WERI-Rb-1 (cell line): ENCODE results near the gene TGM1.

Experiments used
- DNase-seq: peaks from one replicate; pipeline ENCODE4 v3.0.0-alpha.2; 2020
- H3K27ac ChIP-seq: fragments of 250-450 bp; sonication (Bioruptor Pico); 2 replicates; pipeline ENCODE4 v1.5.1; 2020; ENCODE audit warnings: mild to moderate bottlenecking, moderate library complexity
- H3K27me3 ChIP-seq: fragments of 250-450 bp; sonication (Bioruptor Pico); 2 replicates; pipeline ENCODE4 v1.5.1; 2021; ENCODE audit warnings: mild to moderate bottlenecking, low read depth, moderate library complexity; ENCODE audit not compliant: insufficient read depth, severe bottlenecking
- H3K36me3 ChIP-seq: fragments of 250-450 bp; sonication (Bioruptor Pico); 2 replicates; pipeline ENCODE4 v1.5.1; 2020; ENCODE audit warnings: mild to moderate bottlenecking, moderate library complexity
- H3K4me3 ChIP-seq: 2 replicates; pipeline ENCODE4 v1.5.1; 2011; ENCODE audit warnings: low read depth, mild to moderate bottlenecking, control low read depth, low read length
- H3K9me3 ChIP-seq: fragments of 250-450 bp; sonication (Bioruptor Pico); 2 replicates; pipeline ENCODE4 v1.5.1; 2021; ENCODE audit warnings: mild to moderate bottlenecking, moderate library complexity; ENCODE audit not compliant: severe bottlenecking
- CTCF ChIP-seq: IDR thresholded peaks from 2 replicates; pipeline ENCODE4 v1.5.1; 2011; ENCODE audit warnings: low read depth, mild to moderate bottlenecking, control low read depth, inconsistent platforms, low read length

TGM1 gene

DNA sequence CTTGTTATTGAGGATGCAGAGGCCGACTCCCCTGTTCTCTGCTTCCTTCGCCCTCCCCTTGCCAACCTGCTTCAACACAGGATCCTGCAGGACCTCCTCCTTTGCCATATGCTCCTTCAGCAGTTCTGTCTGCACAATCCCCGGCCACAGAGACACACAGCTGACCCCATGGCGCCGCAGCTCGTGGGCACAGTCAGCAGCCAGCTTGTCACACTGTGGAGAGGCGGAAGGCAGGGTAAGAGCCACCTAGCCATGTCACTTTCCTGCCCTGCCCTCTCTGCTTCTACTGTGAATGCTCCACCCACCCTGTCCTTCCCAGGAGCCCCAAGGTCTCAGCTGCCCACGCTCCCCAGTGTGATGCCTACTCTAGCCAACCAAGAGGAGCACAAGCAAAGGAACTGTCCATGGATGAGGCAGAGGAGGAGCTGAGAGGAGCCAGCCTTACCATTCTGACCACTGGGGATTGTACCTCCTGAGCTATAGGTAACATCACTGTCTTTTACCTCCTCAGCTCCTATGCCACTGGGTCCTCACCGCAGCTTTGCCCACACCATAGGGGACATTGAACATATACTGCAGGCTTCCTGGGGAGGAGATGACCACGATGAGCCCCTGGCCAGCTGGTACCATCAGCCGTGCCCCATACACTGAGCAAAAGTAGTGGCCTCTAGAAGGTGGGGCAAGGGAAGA is 29.3 kb upstream of the TGM1 start:
- TF ChIP-seq CTCF: no peak

DNA sequence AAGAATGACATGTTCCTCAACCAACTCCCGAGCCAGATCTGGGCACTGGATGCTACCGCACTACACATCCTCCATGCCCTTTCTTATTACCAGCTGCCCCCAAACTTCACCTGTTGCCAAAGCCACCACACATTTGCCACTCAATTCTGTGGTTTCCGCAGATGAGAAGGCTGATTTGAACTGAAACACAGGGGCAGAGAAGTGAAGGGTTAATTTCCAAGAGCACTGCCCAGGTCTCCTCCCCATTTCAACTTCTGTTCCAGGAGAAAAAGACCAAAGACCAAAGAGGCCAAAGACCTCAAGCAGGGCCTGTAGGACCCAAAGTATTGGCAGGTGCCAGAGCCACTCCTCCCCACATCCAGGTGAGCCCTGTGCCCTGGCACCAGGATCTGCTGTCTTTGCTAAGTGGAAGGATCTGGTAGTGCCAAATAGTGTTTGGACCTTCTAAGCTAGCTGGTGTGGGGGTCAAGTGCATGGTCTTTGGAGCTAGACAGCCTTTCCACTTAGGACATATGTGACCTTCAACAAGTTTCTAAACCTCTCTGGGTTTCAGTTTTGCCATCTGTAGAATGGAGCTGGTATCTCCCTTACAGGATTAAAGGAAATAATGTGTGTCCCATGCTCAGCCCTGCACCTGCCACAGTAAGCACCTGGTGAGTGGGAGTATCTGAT is 28.6 kb upstream of the TGM1 start:
- no peak for TF ChIP-seq CTCF
- no peak for DNase-seq
- no peak overlapping the region for H3K4me3 ChIP-seq
- H3K36me3 ChIP-seq: peaks cover 16% of the 10 kb centered on the region
- H3K9me3 ChIP-seq: no peaks in the 10 kb centered on the region
- no peak overlapping the region for H3K27ac ChIP-seq
- H3K27me3 ChIP-seq: no peaks in the 10 kb centered on the region

More for the DNA sequence above, 29.3 kb upstream of the TGM1 start:
- Histone ChIP-seq H3K27me3 (no peaks in the 10 kb centered on the region), H3K27ac (no peak overlapping the region), H3K36me3 (peaks cover 17% of the 10 kb centered on the region), H3K4me3 (no peak overlapping the region), H3K9me3 (no peaks in the 10 kb centered on the region)
- DNase-seq: no peak

GRCh38 chr14:24290746-24291145 is 27.8 kb upstream of the TGM1 start:
- no peak for DNase-seq
- H3K27me3 ChIP-seq: no peaks in the 10 kb centered on the region
- H3K27ac ChIP-seq: no peak overlapping the region
- H3K36me3 ChIP-seq: peaks cover 7% of the 10 kb centered on the region
- H3K9me3 ChIP-seq: no peaks in the 10 kb centered on the region
- TF ChIP-seq CTCF: no peak
- no peak overlapping the region for H3K4me3 ChIP-seq

GRCh38 chr14:24289649-24290280 is 26.8 kb upstream of the TGM1 start:
- no peak overlapping the region for H3K27ac ChIP-seq
- no peak overlapping the region for H3K4me3 ChIP-seq
- H3K9me3 ChIP-seq: no peaks in the 10 kb centered on the region
- DNase-seq: no peak
- no peak for TF ChIP-seq CTCF
- no peaks in the 10 kb centered on the region for H3K27me3 ChIP-seq
- H3K36me3 ChIP-seq: peaks cover 3% of the 10 kb centered on the region

DNA sequence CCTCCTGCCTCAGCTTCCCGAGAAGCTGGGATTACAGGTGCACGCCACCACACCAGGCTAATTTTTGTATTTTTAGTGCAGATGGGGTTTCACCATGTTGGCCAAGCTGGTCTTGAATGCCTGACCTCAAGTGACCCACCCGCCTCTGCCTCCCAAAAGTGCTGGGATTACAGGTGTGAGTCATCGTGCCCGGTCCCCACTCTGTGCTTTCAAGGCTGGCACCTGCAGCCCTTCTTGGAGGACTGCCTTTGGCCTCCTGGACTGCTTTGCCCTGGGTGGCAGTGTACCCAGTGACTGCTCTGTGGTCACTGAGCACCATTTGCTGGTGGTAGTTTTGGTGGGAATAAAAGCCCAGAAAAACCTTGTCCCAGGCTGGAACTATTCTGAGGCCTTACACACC is 24.0 kb upstream of the TGM1 start:
- DNase-seq: no peak
- H3K9me3 ChIP-seq: no peaks in the 10 kb centered on the region
- H3K36me3 ChIP-seq: peaks cover 3% of the 10 kb centered on the region
- H3K27me3 ChIP-seq: no peaks in the 10 kb centered on the region
- H3K4me3 ChIP-seq: no peak overlapping the region
- TF ChIP-seq CTCF: no peak
- H3K27ac ChIP-seq: no peak overlapping the region
